ENCODE measurements around the gene SNAPC1.
"Not testable (repeated sequence)": the region's sequence is repeated elsewhere in the genome, so short reads cannot be mapped to it uniquely, and the experiment has no call there.

Gene SNAPC1

GRCh38 chr14:61761959-61762786 lies at the start of gene SNAPC1:
TSS of gene SNAPC1 (plus strand) at chr14:61762420. CDS start at chr14:61762461, 41 bp downstream.
- DNase-seq = peak; percentile 98

- DNase-seq = no peak
Observed at GRCh38 chr14:61713724-61714437, 48.3 kb upstream of the SNAPC1 start.

GRCh38 chr14:61716956-61717355 lies 45.3 kb upstream of the SNAPC1 start:
- DNase-seq = no peak

GRCh38 chr14:61718039-61718438 lies 44.2 kb upstream of the SNAPC1 start:
- no peak for DNase-seq

- peak in 1 of 2 donors; percentile 35 for DNase-seq
Observed at GRCh38 chr14:61719344-61720293, 42.6 kb upstream of the SNAPC1 start.

- DNase-seq = no peak
Observed at GRCh38 chr14:61720294-61720661, 41.9 kb upstream of the SNAPC1 start.

GRCh38 chr14:61720741-61721140 lies 41.5 kb upstream of the SNAPC1 start:
- DNase-seq = no peak

GRCh38 chr14:61724133-61724532 lies 38.1 kb upstream of the SNAPC1 start:
- DNase-seq = no peak

- DNase-seq = no peak
Observed at GRCh38 chr14:61726778-61727658, 35.2 kb upstream of the SNAPC1 start.

GRCh38 chr14:61730756-61731373 lies 31.4 kb upstream of the SNAPC1 start:
- peak in 1 of 2 donors; percentile 44 for DNase-seq

- DNase-seq = no peak
Observed at GRCh38 chr14:61733972-61734371, 28.2 kb upstream of the SNAPC1 start.

GRCh38 chr14:61736751-61737150 lies 25.5 kb upstream of the SNAPC1 start:
- no peak for DNase-seq

- DNase-seq = no peak
Observed at GRCh38 chr14:61737915-61738314, 24.3 kb upstream of the SNAPC1 start.

GRCh38 chr14:61739133-61739532 lies 23.1 kb upstream of the SNAPC1 start:
- no peak for DNase-seq

- no peak for DNase-seq
Observed at GRCh38 chr14:61742371-61742770, 19.8 kb upstream of the SNAPC1 start.

- DNase-seq = no peak
Observed at GRCh38 chr14:61744238-61744637, 18.0 kb upstream of the SNAPC1 start.

- DNase-seq = not testable (repeated sequence)
Observed at GRCh38 chr14:61746346-61746745, 15.9 kb upstream of the SNAPC1 start.

GRCh38 chr14:61746881-61747280 lies 15.3 kb upstream of the SNAPC1 start:
- DNase-seq = no peak

GRCh38 chr14:61747342-61747741 lies 14.9 kb upstream of the SNAPC1 start:
- no peak for DNase-seq

GRCh38 chr14:61749264-61749663 lies 13.0 kb upstream of the SNAPC1 start:
- no peak for DNase-seq

- DNase-seq = no peak
Observed at GRCh38 chr14:61749867-61750266, 12.4 kb upstream of the SNAPC1 start.
